ENCODE data around the gene BCL2L13.
"Not testable (repeated sequence)": the region's sequence is repeated elsewhere in the genome, so short reads cannot be mapped to it uniquely, and the experiment has no call there.

BCL2L13 gene

GRCh38 chr22:17678817-17679385 is 40.3 kb downstream of the BCL2L13 start:
- in situ Hi-C loops (cut with MboI; ENCODE audit: low pct_unique_long_range_greater_than_20kb, low sequenced_read_pairs, unreplicated experiment) = no loop called here
- no peak for TF ChIP-seq CTCF (IDR thresholded peaks at IDR 0.05; ENCODE audit: extremely low read depth, insufficient read depth, missing control alignments)
- DNase-seq (ENCODE audit: low spot score) = no peak

GRCh38 chr22:17684245-17684644 is 45.7 kb downstream of the BCL2L13 start:
- no peak for DNase-seq (ENCODE audit: low spot score)
- TF ChIP-seq CTCF (IDR thresholded peaks at IDR 0.05; ENCODE audit: extremely low read depth, insufficient read depth, missing control alignments) = no peak

GRCh38 chr22:17692841-17693240 is 54.3 kb downstream of the BCL2L13 start:
- TF ChIP-seq CTCF (IDR thresholded peaks at IDR 0.05; ENCODE audit: extremely low read depth, insufficient read depth, missing control alignments) = no peak
- in situ Hi-C loops (cut with MboI; ENCODE audit: low pct_unique_long_range_greater_than_20kb, low sequenced_read_pairs, unreplicated experiment) = no loop called here
- DNase-seq (ENCODE audit: low spot score) = no peak

More at GRCh38 chr22:17684245-17684644, 45.7 kb downstream of the BCL2L13 start:
- in situ Hi-C loops (cut with MboI; ENCODE audit: low pct_unique_long_range_greater_than_20kb, low sequenced_read_pairs, unreplicated experiment) = no loop called here

- in situ Hi-C loops (cut with MboI; ENCODE audit: low pct_unique_long_range_greater_than_20kb, low sequenced_read_pairs, unreplicated experiment) = no loop called here
- no peak for DNase-seq (ENCODE audit: low spot score)
- no peak for TF ChIP-seq CTCF (IDR thresholded peaks at IDR 0.05; ENCODE audit: extremely low read depth, insufficient read depth, missing control alignments)
These were observed 55.6 kb downstream of the BCL2L13 start for GRCh38 chr22:17694193-17694592.

GRCh38 chr22:17694752-17695151 is 56.2 kb downstream of the BCL2L13 start:
- in situ Hi-C loops (cut with MboI; ENCODE audit: low pct_unique_long_range_greater_than_20kb, low sequenced_read_pairs, unreplicated experiment) = no loop called here

GRCh38 chr22:17695986-17696385 is 57.4 kb downstream of the BCL2L13 start:
- TF ChIP-seq CTCF (IDR thresholded peaks at IDR 0.05; ENCODE audit: extremely low read depth, insufficient read depth, missing control alignments) = no peak
- DNase-seq (ENCODE audit: low spot score) = no peak
- in situ Hi-C loops (cut with MboI; ENCODE audit: low pct_unique_long_range_greater_than_20kb, low sequenced_read_pairs, unreplicated experiment) = no loop called here

More at GRCh38 chr22:17694752-17695151, 56.2 kb downstream of the BCL2L13 start:
- no peak for DNase-seq (ENCODE audit: low spot score)
- no peak for TF ChIP-seq CTCF (IDR thresholded peaks at IDR 0.05; ENCODE audit: extremely low read depth, insufficient read depth, missing control alignments)

GRCh38 chr22:17697196-17697595 is 58.6 kb downstream of the BCL2L13 start:
- DNase-seq (ENCODE audit: low spot score); in situ Hi-C loops (cut with MboI; ENCODE audit: low pct_unique_long_range_greater_than_20kb, low sequenced_read_pairs, unreplicated experiment): not testable (repeated sequence)

GRCh38 chr22:17698276-17698675 is 59.7 kb downstream of the BCL2L13 start:
- in situ Hi-C loops (cut with MboI; ENCODE audit: low pct_unique_long_range_greater_than_20kb, low sequenced_read_pairs, unreplicated experiment); DNase-seq (ENCODE audit: low spot score): not testable (repeated sequence)

All from GM13977 (cell line).